GM12872 (cell line): ENCODE measurements around the gene UBALD1.

Source experiments
- TF ChIP-seq, protein P1 (sequence below): IDR thresholded peaks from 3 replicates; pipeline ENCODE4 v1.5.1; 2011; ENCODE audit warnings: low read depth, mild to moderate bottlenecking, low read length, moderate library complexity; ENCODE audit not compliant: insufficient read depth

The UBALD1 gene

DNA sequence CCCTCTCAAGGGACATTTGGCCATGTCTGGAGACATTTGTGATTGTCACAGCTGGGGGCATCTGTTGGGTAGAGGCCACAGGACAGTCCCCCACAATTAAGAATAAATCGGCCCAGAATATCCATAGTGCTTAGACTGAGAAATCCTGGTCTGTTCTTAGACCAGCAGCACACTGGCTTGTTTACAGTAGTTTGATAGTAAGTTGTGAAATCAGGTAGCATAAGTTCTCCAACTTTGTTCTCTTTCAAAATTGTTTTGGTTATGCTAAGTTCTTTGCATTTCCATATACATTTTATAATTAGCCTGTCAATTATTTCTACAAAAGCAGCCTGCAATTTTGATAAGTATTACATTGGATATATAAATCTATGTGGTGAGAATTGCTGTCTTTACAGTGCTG lies 16.8 kb upstream of the UBALD1 start:
- TF ChIP-seq, protein P1, sequence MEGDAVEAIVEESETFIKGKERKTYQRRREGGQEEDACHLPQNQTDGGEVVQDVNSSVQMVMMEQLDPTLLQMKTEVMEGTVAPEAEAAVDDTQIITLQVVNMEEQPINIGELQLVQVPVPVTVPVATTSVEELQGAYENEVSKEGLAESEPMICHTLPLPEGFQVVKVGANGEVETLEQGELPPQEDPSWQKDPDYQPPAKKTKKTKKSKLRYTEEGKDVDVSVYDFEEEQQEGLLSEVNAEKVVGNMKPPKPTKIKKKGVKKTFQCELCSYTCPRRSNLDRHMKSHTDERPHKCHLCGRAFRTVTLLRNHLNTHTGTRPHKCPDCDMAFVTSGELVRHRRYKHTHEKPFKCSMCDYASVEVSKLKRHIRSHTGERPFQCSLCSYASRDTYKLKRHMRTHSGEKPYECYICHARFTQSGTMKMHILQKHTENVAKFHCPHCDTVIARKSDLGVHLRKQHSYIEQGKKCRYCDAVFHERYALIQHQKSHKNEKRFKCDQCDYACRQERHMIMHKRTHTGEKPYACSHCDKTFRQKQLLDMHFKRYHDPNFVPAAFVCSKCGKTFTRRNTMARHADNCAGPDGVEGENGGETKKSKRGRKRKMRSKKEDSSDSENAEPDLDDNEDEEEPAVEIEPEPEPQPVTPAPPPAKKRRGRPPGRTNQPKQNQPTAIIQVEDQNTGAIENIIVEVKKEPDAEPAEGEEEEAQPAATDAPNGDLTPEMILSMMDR = no peak

DNA sequence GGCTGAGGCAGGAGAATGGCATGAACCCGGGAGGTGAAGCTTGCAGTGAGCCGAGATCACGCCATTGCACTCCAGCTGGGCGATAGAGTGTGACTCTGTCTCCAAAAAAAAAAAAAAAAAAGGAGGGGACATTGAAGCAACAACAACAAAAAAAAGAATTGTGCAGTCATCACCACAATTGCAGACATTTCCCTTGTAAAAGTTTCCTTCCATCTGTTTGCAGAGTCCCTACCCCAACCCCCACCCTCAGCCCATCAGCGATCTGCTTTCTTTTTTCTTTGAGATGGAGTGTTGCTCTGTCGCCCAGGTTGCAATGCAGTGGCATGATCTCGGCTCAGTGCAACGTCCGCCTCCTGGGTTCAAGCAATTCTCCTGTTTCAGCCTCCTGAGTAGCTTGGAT lies 13.6 kb upstream of the UBALD1 start:
- TF ChIP-seq, protein P1 = no peak

DNA sequence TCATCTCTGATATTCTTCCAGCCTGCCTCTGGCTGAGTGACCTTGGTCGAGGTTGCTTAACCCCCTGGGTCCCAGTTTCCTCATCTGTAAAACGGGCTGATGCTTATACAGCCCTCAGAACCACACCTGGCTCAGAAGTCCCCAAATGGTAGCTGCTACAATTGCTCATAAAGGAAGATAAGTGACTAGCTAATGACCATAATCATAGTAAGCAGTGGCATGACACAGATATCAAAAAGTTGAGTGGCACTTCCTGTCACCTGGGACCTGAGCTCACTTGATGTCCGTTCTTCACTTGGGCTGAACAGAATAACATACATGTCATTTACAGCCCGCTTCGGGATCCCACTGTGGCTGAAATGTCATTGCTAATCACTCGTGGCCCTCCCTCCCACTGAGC lies 11.7 kb upstream of the UBALD1 start:
- TF ChIP-seq, protein P1 = no peak

- TF ChIP-seq, protein P1 = no peak
These were observed 11.0 kb upstream of the UBALD1 start for GRCh38 chr16:4625560-4626159.

- TF ChIP-seq, protein P1 = no peak
These were observed 10.3 kb upstream of the UBALD1 start for GRCh38 chr16:4624827-4625559.

- TF ChIP-seq, protein P1 = peak; percentile 94
These were observed 9.5 kb upstream of the UBALD1 start, which contains the start of gene MGRN1 for GRCh38 chr16:4624015-4624826. Gene MGRN1 (plus strand): TSS chr16:4624826. CDS start chr16:4624961, 135 bp downstream.

- TF ChIP-seq, protein P1 = no peak
These were observed 8.9 kb upstream of the UBALD1 start for GRCh38 chr16:4623593-4623992.
